H9 (cell line): ENCODE data around the gene POTEB3. TPM values are rescaled to one million over a fixed set of nuclear protein-coding genes. Genes with fewer than 3 reads are reported as not detected.
"Not testable (repeated sequence)": the region's sequence is repeated elsewhere in the genome, so short reads cannot be mapped to it uniquely, and the experiment has no call there.

Source experiments
- DNase-seq: peaks from one replicate; pipeline ENCODE4 v3.0.0-alpha.2; 2017
- H2AFZ ChIP-seq: one replicate; pipeline ENCODE4 v1.6.1; 2013; ENCODE audit warnings: mild to moderate bottlenecking, low read length, control low read depth, moderate library complexity
- H2AK5ac ChIP-seq: 2 replicates; pipeline ENCODE4 v1.6.1; 2013; ENCODE audit warnings: low read length, control low read depth, mixed read lengths; ENCODE audit not compliant: insufficient read length
- H2BK120ac ChIP-seq: one replicate; pipeline ENCODE4 v1.6.1; 2013; ENCODE audit warnings: low read depth, mild to moderate bottlenecking, low read length, control low read depth, inconsistent platforms; ENCODE audit not compliant: poor library complexity, severe bottlenecking
- H2BK12ac ChIP-seq: 2 replicates; pipeline ENCODE4 v1.6.1; 2013; ENCODE audit warnings: low read length, control low read depth, mixed read lengths, low read depth; ENCODE audit not compliant: insufficient read length
- H2BK15ac ChIP-seq: 2 replicates; pipeline ENCODE4 v1.6.1; 2013; ENCODE audit warnings: low read depth, low read length, control low read depth
- H2BK20ac ChIP-seq: one replicate; pipeline ENCODE4 v1.6.1; 2013; ENCODE audit warnings: low read depth, mild to moderate bottlenecking, low read length, control low read depth, inconsistent platforms; ENCODE audit not compliant: poor library complexity, severe bottlenecking
- H2BK5ac ChIP-seq: 2 replicates; pipeline ENCODE4 v1.6.1; 2013; ENCODE audit warnings: low read length, control low read depth, mixed read lengths; ENCODE audit not compliant: insufficient read length
- H3K14ac ChIP-seq: 2 replicates; pipeline ENCODE4 v1.6.1; 2013; ENCODE audit warnings: low read length, control low read depth; ENCODE audit not compliant: insufficient read depth
- H3K18ac ChIP-seq: 2 replicates; pipeline ENCODE4 v1.6.1; 2013; ENCODE audit warnings: low read depth, mild to moderate bottlenecking, mixed read lengths, low read length, control low read depth; ENCODE audit not compliant: insufficient read length
- H3K23ac ChIP-seq: 2 replicates; pipeline ENCODE4 v1.6.1; 2013; ENCODE audit warnings: low read length, control low read depth, mixed read lengths, low read depth; ENCODE audit not compliant: insufficient read length
- H3K23me2 ChIP-seq: 2 replicates; pipeline ENCODE4 v1.6.1; 2013; ENCODE audit warnings: low read depth, mild to moderate bottlenecking, mixed read lengths, low read length, control low read depth; ENCODE audit not compliant: insufficient read length, poor library complexity, severe bottlenecking
- H3K27ac ChIP-seq: 2 replicates; pipeline ENCODE4 v1.5.1; 2013; ENCODE audit warnings: low read length, control low read depth, mixed read lengths, low read depth; ENCODE audit not compliant: insufficient read length
- H3K27me3 ChIP-seq: 2 replicates; pipeline ENCODE4 v1.6.1; 2013; ENCODE audit warnings: low read length, control low read depth, inconsistent platforms; ENCODE audit not compliant: insufficient read depth
- H3K4ac ChIP-seq: 2 replicates; pipeline ENCODE4 v1.6.1; 2013; ENCODE audit warnings: low read depth, mild to moderate bottlenecking, control low read depth, inconsistent platforms, low read length, moderate library complexity
- H3K4me1 ChIP-seq: 2 replicates; pipeline ENCODE4 v1.6.1; 2013; ENCODE audit warnings: low read length, control low read depth, inconsistent platforms; ENCODE audit not compliant: insufficient read depth
- H3K4me2 ChIP-seq: 2 replicates; pipeline ENCODE4 v1.6.1; 2013; ENCODE audit warnings: low read length, control low read depth, mixed read lengths; ENCODE audit not compliant: insufficient read length, insufficient read depth
- H3K56ac ChIP-seq: 2 replicates; pipeline ENCODE4 v1.6.1; 2013; ENCODE audit warnings: low read depth, mild to moderate bottlenecking, mixed read lengths, low read length, control low read depth; ENCODE audit not compliant: insufficient read length
- H3K79me1 ChIP-seq: 2 replicates; pipeline ENCODE4 v1.6.1; 2013; ENCODE audit warnings: low read depth, mild to moderate bottlenecking, moderate library complexity, low read length, control low read depth, inconsistent platforms; ENCODE audit not compliant: insufficient read depth, poor library complexity, severe bottlenecking
- H3K79me2 ChIP-seq: 2 replicates; pipeline ENCODE4 v1.6.1; 2013; ENCODE audit warnings: low read length, control low read depth, inconsistent platforms; ENCODE audit not compliant: insufficient read depth
- H3K9ac ChIP-seq: 2 replicates; pipeline ENCODE4 v1.6.1; 2013; ENCODE audit warnings: low read length, control low read depth, mixed read lengths; ENCODE audit not compliant: insufficient read length; ENCODE audit errors: extremely low read depth
- H3K9me3 ChIP-seq: one replicate; pipeline ENCODE4 v1.6.1; 2013; ENCODE audit warnings: low read depth, low read length, inconsistent platforms; ENCODE audit not compliant: control insufficient read depth
- H3T11ph ChIP-seq: one replicate; pipeline ENCODE4 v1.6.1; 2013; ENCODE audit warnings: mild to moderate bottlenecking, low read length, control low read depth, inconsistent platforms
- H4K20me1 ChIP-seq: one replicate; pipeline ENCODE4 v1.6.1; 2013; ENCODE audit not compliant: control insufficient read depth, insufficient read length, insufficient read depth
- H4K5ac ChIP-seq: 2 replicates; pipeline ENCODE4 v1.6.1; 2013; ENCODE audit warnings: low read depth, mild to moderate bottlenecking, mixed read lengths, low read length, control low read depth; ENCODE audit not compliant: insufficient read length
- H4K8ac ChIP-seq: replicated peaks from 2 replicates; pipeline ENCODE4 v1.6.1; 2013; ENCODE audit warnings: low read length, control low read depth, mixed read lengths, low read depth; ENCODE audit not compliant: insufficient read length
- H4K91ac ChIP-seq: 2 replicates; pipeline ENCODE4 v1.6.1; 2013; ENCODE audit warnings: low read depth, mild to moderate bottlenecking, moderate library complexity, mixed read lengths, low read length, control low read depth; ENCODE audit not compliant: insufficient read length
- H3K27ac Mint-ChIP-seq, 3 experiments: 2 replicates in 2 of 3; 3 replicates in 1 of 3; pipeline ENCODE4 v1.8.0; 2020 to 2021; ENCODE audit warnings: mixed read lengths in 3 of 3, mild to moderate bottlenecking in 1 of 3, moderate library complexity in 1 of 3
- H3K27me3 Mint-ChIP-seq: 2 replicates; pipeline ENCODE4 v1.8.0; 2021; ENCODE audit warnings: low read depth, mild to moderate bottlenecking, moderate library complexity, mixed read lengths
- H3K36me3 Mint-ChIP-seq, 3 experiments: 2 replicates in 2 of 3; 3 replicates in 1 of 3; pipeline ENCODE4 v1.8.0; 2020 to 2021; ENCODE audit warnings: low read depth in 3 of 3, mixed read lengths in 3 of 3; ENCODE audit not compliant: insufficient read depth in 1 of 3
- H3K4me1 Mint-ChIP-seq, 2 experiments: 2 replicates each; pipeline ENCODE4 v1.8.0; 2020; ENCODE audit warnings: mixed read lengths in 2 of 2
- H3K4me3 Mint-ChIP-seq, 2 experiments: 2 replicates in 1 of 2; 3 replicates in 1 of 2; pipeline ENCODE4 v1.8.0; 2020 to 2021; ENCODE audit warnings: mild to moderate bottlenecking in 2 of 2, mixed read lengths in 2 of 2, moderate library complexity in 1 of 2
- H3K9me3 Mint-ChIP-seq, 2 experiments: 2 replicates in 1 of 2; 3 replicates in 1 of 2; pipeline ENCODE4 v1.8.0; 2020; ENCODE audit warnings: mild to moderate bottlenecking in 2 of 2, mixed read lengths in 2 of 2, moderate library complexity in 1 of 2
- WGBS: extraction: QIAGEN DNeasy Blood & Tissue Kit; methylation state at CpG from one replicate; pipeline ENCODE4 v1.1.7; 2013; ENCODE audit warnings: missing lambda C conversion rate, low lambda C conversion rate, mixed read lengths; ENCODE audit not compliant: insufficient read length; ENCODE audit errors: extremely low coverage; 5-methylcytosine and 5-hydroxymethylcytosine counted together
- total RNA-seq: library from RNA; stranded (reverse); gene quantifications from 2 replicates; pipeline ENCODE4 v1.2.1, GENCODE V29; 2021

Gene POTEB3
- total RNA-seq, 1 experiment from 2014 or later = not detected

- H3K23ac ChIP-seq, H3K4me1 Mint-ChIP-seq, H2BK12ac ChIP-seq, H3K9me3 Mint-ChIP-seq, H2BK5ac ChIP-seq, H3K4me2 ChIP-seq, H3K27me3 Mint-ChIP-seq, H3K56ac ChIP-seq, H3K14ac ChIP-seq, H2BK20ac ChIP-seq, H3K18ac ChIP-seq, H4K91ac ChIP-seq, H4K20me1 ChIP-seq, H2AFZ ChIP-seq, H2AK5ac ChIP-seq, H3T11ph ChIP-seq, H3K27ac ChIP-seq, H3K79me1 ChIP-seq, H3K4ac ChIP-seq, H3K27ac Mint-ChIP-seq, H3K23me2 ChIP-seq, H4K8ac ChIP-seq, H2BK15ac ChIP-seq, H3K9me3 ChIP-seq, H3K4me1 ChIP-seq, H3K9ac ChIP-seq, H3K27me3 ChIP-seq, H4K5ac ChIP-seq, H3K4me3 Mint-ChIP-seq, DNase-seq, H3K79me2 ChIP-seq, H2BK120ac ChIP-seq, H3K36me3 Mint-ChIP-seq: not testable (repeated sequence)
- no CpG with 5 or more reads among the region's 2 CpGs for WGBS
Observed at GRCh38 chr15:21397656-21398055, 42.6 kb downstream of the POTEB3 start.

- H3K36me3 Mint-ChIP-seq, H4K5ac ChIP-seq, H3K27me3 ChIP-seq, H3K79me2 ChIP-seq, H3K27ac Mint-ChIP-seq, H2BK5ac ChIP-seq, H3K9me3 ChIP-seq, DNase-seq, H3K27ac ChIP-seq, H2BK20ac ChIP-seq, H3K4me1 Mint-ChIP-seq, H3K9me3 Mint-ChIP-seq, H2BK12ac ChIP-seq, H2AK5ac ChIP-seq, H3K18ac ChIP-seq, H3K79me1 ChIP-seq, H2BK15ac ChIP-seq, H3K23me2 ChIP-seq, H3K4me3 Mint-ChIP-seq, H3K4me2 ChIP-seq, H3K14ac ChIP-seq, H3K27me3 Mint-ChIP-seq, H4K20me1 ChIP-seq, H2AFZ ChIP-seq, H4K8ac ChIP-seq, H4K91ac ChIP-seq, H3K9ac ChIP-seq, H3K56ac ChIP-seq, H3K23ac ChIP-seq, H3K4me1 ChIP-seq, H3K4ac ChIP-seq, H2BK120ac ChIP-seq, H3T11ph ChIP-seq: not testable (repeated sequence)
- WGBS = no CpG with 5 or more reads among the region's 2 CpGs
Observed at GRCh38 chr15:21397186-21397585, 43.1 kb downstream of the POTEB3 start.
